ENCODE results near the gene ALKBH5. TPM values are rescaled to one million over a fixed set of nuclear protein-coding genes. Genes with fewer than 3 reads are reported as not detected.

Gene ALKBH5
- total and polyA plus RNA-seq, 2 of the 8 experiments (the other 6 are each of a cell fraction or from before 2014, with no cell fraction given): 63.7 to 86.4 TPM

GRCh38 chr17:18167421-18167820, 16.2 kb upstream of the ALKBH5 start (continued):
- TF ChIP-seq CHD7 (IDR thresholded peaks at IDR 0.05; ENCODE audit: insufficient replicate concordance, low read length) (no peak), KDM4A (IDR thresholded peaks at IDR 0.05; ENCODE audit: low read depth, low read length, severe bottlenecking) (no peak), SIN3A (conservative IDR thresholded peaks at IDR 0.05 in 1 of 2, IDR thresholded peaks at IDR 0.05 in 1 of 2; ENCODE audit: low read depth in 1 of 2, low read length in 2 of 2) (no peak), CHD2 (IDR thresholded peaks at IDR 0.05; ENCODE audit: low read length) (no peak), ZNF274 (IDR thresholded peaks at IDR 0.05; ENCODE audit: borderline replicate concordance, extremely low read depth, low read length) (no peak), RXRA (IDR thresholded peaks at IDR 0.05; ENCODE audit: insufficient read depth, low read depth, low read length) (no peak), CTCF (IDR thresholded peaks at IDR 0.05; ENCODE audit: control extremely low read depth in 1 of 3, insufficient read depth in 1 of 3, low read depth in 1 of 3, low read length in 3 of 3) (no peak), POLR2AphosphoS5 (IDR thresholded peaks at IDR 0.05; ENCODE audit: low read depth, low read length) (no peak), SRF (IDR thresholded peaks at IDR 0.05; ENCODE audit: low read depth, low read length) (no peak)
